WTC11 (cell line): ENCODE measurements around the gene MAPK14.

Experiments used
- ELF4 ChIP-seq: sonication (generic); formaldehyde crosslinking; IDR thresholded peaks from 2 replicates; pipeline ENCODE4 v1.8.1; 2022; ENCODE audit warnings: low read depth, mild to moderate bottlenecking, moderate library complexity, missing genetic modification reagents
- ZNF232 ChIP-seq: sonication (generic); formaldehyde crosslinking; IDR thresholded peaks from 2 replicates; pipeline ENCODE4 v1.8.0; 2022; ENCODE audit warnings: mild to moderate bottlenecking, missing genetic modification reagents
- TF ChIP-seq, protein P1 (sequence below): sonication (generic); formaldehyde crosslinking; IDR thresholded peaks from 2 replicates; pipeline ENCODE4 v1.8.0; 2022; ENCODE audit warnings: mild to moderate bottlenecking, missing genetic modification reagents
- TF ChIP-seq, protein P2 (sequence below): fragments of 200-600 bp; IDR thresholded peaks from 2 replicates; pipeline ENCODE4 v1.8.0; 2022; ENCODE audit warnings: antibody characterized with exemption

DNA sequence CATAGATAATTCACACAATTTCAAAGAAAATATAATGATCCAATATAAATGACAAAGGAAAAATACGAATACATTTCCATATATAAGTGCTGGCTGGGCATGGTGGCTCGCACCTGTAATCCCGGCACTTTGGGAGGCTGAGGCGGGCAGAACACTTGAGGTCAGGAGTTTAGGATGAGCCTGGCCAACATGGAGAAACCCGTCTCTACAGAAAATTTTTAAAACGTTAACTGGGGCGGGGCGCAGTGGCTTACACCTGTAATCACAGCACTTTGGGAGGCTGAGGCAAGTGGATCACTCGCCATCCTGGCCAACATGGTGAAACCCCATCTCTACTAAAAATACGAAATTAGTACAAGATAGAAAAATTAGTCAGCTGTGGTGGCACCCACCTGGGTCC is 87.8 kb downstream of the MAPK14 start:
- TF ChIP-seq, protein P1, sequence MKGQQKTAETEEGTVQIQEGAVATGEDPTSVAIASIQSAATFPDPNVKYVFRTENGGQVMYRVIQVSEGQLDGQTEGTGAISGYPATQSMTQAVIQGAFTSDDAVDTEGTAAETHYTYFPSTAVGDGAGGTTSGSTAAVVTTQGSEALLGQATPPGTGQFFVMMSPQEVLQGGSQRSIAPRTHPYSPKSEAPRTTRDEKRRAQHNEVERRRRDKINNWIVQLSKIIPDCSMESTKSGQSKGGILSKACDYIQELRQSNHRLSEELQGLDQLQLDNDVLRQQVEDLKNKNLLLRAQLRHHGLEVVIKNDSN, result no peak
- no peak for TF ChIP-seq ZNF232 (CRISPR knock-in tag)
- TF ChIP-seq, protein P2, sequence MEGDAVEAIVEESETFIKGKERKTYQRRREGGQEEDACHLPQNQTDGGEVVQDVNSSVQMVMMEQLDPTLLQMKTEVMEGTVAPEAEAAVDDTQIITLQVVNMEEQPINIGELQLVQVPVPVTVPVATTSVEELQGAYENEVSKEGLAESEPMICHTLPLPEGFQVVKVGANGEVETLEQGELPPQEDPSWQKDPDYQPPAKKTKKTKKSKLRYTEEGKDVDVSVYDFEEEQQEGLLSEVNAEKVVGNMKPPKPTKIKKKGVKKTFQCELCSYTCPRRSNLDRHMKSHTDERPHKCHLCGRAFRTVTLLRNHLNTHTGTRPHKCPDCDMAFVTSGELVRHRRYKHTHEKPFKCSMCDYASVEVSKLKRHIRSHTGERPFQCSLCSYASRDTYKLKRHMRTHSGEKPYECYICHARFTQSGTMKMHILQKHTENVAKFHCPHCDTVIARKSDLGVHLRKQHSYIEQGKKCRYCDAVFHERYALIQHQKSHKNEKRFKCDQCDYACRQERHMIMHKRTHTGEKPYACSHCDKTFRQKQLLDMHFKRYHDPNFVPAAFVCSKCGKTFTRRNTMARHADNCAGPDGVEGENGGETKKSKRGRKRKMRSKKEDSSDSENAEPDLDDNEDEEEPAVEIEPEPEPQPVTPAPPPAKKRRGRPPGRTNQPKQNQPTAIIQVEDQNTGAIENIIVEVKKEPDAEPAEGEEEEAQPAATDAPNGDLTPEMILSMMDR, result no peak
- TF ChIP-seq ELF4 (CRISPR knock-in tag), result no peak
